Immature natural killer cell (primary cell): ENCODE data around the gene WDR64. TPM values are rescaled to one million over a fixed set of nuclear protein-coding genes. Genes with fewer than 3 reads are reported as not detected.
A peak's percentile ranks its signal among the peaks of the same experiment; 100 is the strongest.

ENCODE experiments used
- DNase-seq, 3 donors: peaks; one replicate each; pipeline ENCODE4 v3.0.0; 2022; ENCODE audit warnings: mixed read lengths in 1 of 3
- H3K27ac Mint-ChIP-seq, 6 donors: one replicate each; pipeline ENCODE4 v1.8.0; 2020; ENCODE audit warnings: mixed read lengths in 6 of 6, mild to moderate bottlenecking in 5 of 6, inconsistent platforms in 4 of 6, moderate library complexity in 3 of 6
- H3K27me3 Mint-ChIP-seq, 3 donors: one replicate each; pipeline ENCODE4 v1.8.0; 2020 to 2021; ENCODE audit warnings: low read depth in 3 of 3, mild to moderate bottlenecking in 3 of 3, mixed read lengths in 3 of 3, moderate library complexity in 3 of 3, inconsistent platforms in 1 of 3
- H3K36me3 Mint-ChIP-seq, 3 donors: one replicate each; pipeline ENCODE4 v1.8.0; 2020; ENCODE audit warnings: mixed read lengths in 3 of 3, inconsistent platforms in 2 of 3, mild to moderate bottlenecking in 2 of 3
- H3K4me1 Mint-ChIP-seq, 2 donors: one replicate each; pipeline ENCODE4 v1.8.0; 2020; ENCODE audit warnings: inconsistent platforms in 2 of 2, mild to moderate bottlenecking in 2 of 2, mixed read lengths in 2 of 2, moderate library complexity in 1 of 2
- H3K4me3 Mint-ChIP-seq, 5 donors: one replicate each; pipeline ENCODE4 v1.8.0; 2020; ENCODE audit warnings: mild to moderate bottlenecking in 5 of 5, mixed read lengths in 5 of 5, inconsistent platforms in 3 of 5, moderate library complexity in 3 of 5
- H3K9me3 Mint-ChIP-seq, 6 donors: one replicate each; pipeline ENCODE4 v1.8.0; 2020; ENCODE audit warnings: mild to moderate bottlenecking in 6 of 6, mixed read lengths in 6 of 6, inconsistent platforms in 4 of 6, moderate library complexity in 3 of 6
- polyA plus RNA-seq, 3 donors: library from polyadenylated mRNA; unstranded; fragments of 300-500 nt; fragmentation: Illumina TruSeq; gene quantifications; one replicate each; pipeline ENCODE4 v1.2.3, GENCODE V29; 2021

The WDR64 gene
- polyA plus RNA-seq, 3 donors from 2014 or later = not detected

GRCh38 chr1:241637604-241638003 is 14.5 kb upstream of the WDR64 start:
- Mint-ChIP-seq H3K4me3 (peak overlapping the region in 4 of 5 donors; percentile 3 to 66 (median 34)), H3K27me3 (peaks cover 0 to 7% (median 4%) of the 10 kb centered on the region in 3 donors), H3K9me3 (no peaks in the 10 kb centered on the region), H3K36me3 (peaks cover 0 to 14% (median 7%) of the 10 kb centered on the region in 3 donors), H3K4me1 (peaks cover 16 to 48% of the 10 kb centered on the region in 2 donors), H3K27ac (no peak overlapping the region)
- no peak for DNase-seq

GRCh38 chr1:241638099-241638682 is 13.9 kb upstream of the WDR64 start:
- peaks cover 0 to 14% (median 7%) of the 10 kb centered on the region in 3 donors for H3K36me3 Mint-ChIP-seq
- H3K4me3 Mint-ChIP-seq = peak overlapping the region in 4 of 5 donors; percentile 10 to 58 (median 23)
- DNase-seq = no peak
- peaks cover 16 to 48% of the 10 kb centered on the region in 2 donors for H3K4me1 Mint-ChIP-seq
- H3K27ac Mint-ChIP-seq = no peak overlapping the region
- H3K27me3 Mint-ChIP-seq = peaks cover 0 to 7% (median 4%) of the 10 kb centered on the region in 3 donors
- no peaks in the 10 kb centered on the region for H3K9me3 Mint-ChIP-seq

GRCh38 chr1:241638909-241639622 is 13.0 kb upstream of the WDR64 start:
- peak overlapping the region; percentile 6 to 84 (median 68) for H3K27ac Mint-ChIP-seq
- peaks cover 0 to 7% (median 4%) of the 10 kb centered on the region in 3 donors for H3K27me3 Mint-ChIP-seq
- peaks cover 0 to 10% (median 7%) of the 10 kb centered on the region in 3 donors for H3K36me3 Mint-ChIP-seq
- DNase-seq = no peak
- H3K4me3 Mint-ChIP-seq = peak overlapping the region; percentile 87 to 89 (median 87)
- no peaks in the 10 kb centered on the region for H3K9me3 Mint-ChIP-seq
- H3K4me1 Mint-ChIP-seq = peaks cover 16 to 48% of the 10 kb centered on the region in 2 donors

GRCh38 chr1:241639623-241640148 is 12.4 kb upstream of the WDR64 start:
- Mint-ChIP-seq H3K27me3 (peaks cover 0 to 7% (median 4%) of the 10 kb centered on the region in 3 donors), H3K4me1 (peaks cover 16 to 48% of the 10 kb centered on the region in 2 donors)

GRCh38 chr1:241640149-241640866 is 11.8 kb upstream of the WDR64 start, which contains the start of the genes CHML and OPN3:
Gene CHML (minus strand): TSS chr1:241640369. CDS start chr1:241635766, 4,603 bp downstream.
Gene OPN3 (minus strand): TSS chr1:241640369. CDS start chr1:241640254, 115 bp downstream.
- H3K27me3 Mint-ChIP-seq = peaks cover 0 to 7% (median 4%) of the 10 kb centered on the region in 3 donors
- peaks cover 0 to 3% (median 0%) of the 10 kb centered on the region in 6 donors for H3K9me3 Mint-ChIP-seq
- peaks cover 16 to 47% of the 10 kb centered on the region in 2 donors for H3K4me1 Mint-ChIP-seq
- H3K27ac Mint-ChIP-seq = peak within 1 kb of the TSS; percentile 73 to 90 (median 87)
- peak; percentile 89 to 91 (median 90) for DNase-seq
- peaks cover 0 to 3% (median 2%) of the 10 kb centered on the region in 3 donors for H3K36me3 Mint-ChIP-seq
- peak within 1 kb of the TSS; percentile 87 to 89 (median 87) for H3K4me3 Mint-ChIP-seq

More at GRCh38 chr1:241639623-241640148, 12.4 kb upstream of the WDR64 start:
- peak overlapping the region; percentile 34 to 84 (median 68) for H3K27ac Mint-ChIP-seq
- DNase-seq = no peak
- peaks cover 0 to 8% (median 7%) of the 10 kb centered on the region in 3 donors for H3K36me3 Mint-ChIP-seq
- peaks cover 0 to 1% (median 0%) of the 10 kb centered on the region in 6 donors for H3K9me3 Mint-ChIP-seq
- peak overlapping the region; percentile 87 to 89 (median 87) for H3K4me3 Mint-ChIP-seq

GRCh38 chr1:241640867-241641622 is 11.0 kb upstream of the WDR64 start:
- peak overlapping the region; percentile 77 to 87 (median 83) for H3K4me3 Mint-ChIP-seq
- H3K27ac Mint-ChIP-seq = peak overlapping the region; percentile 73 to 90 (median 87)
- H3K27me3 Mint-ChIP-seq = peaks cover 0 to 7% (median 4%) of the 10 kb centered on the region in 3 donors
- no peak for DNase-seq
- H3K9me3 Mint-ChIP-seq = peaks cover 0 to 3% (median 0%) of the 10 kb centered on the region in 6 donors
- peaks cover 14 to 41% of the 10 kb centered on the region in 2 donors for H3K4me1 Mint-ChIP-seq
- H3K36me3 Mint-ChIP-seq = no peaks in the 10 kb centered on the region

- Mint-ChIP-seq H3K27me3 (peaks cover 0 to 7% (median 4%) of the 10 kb centered on the region in 3 donors), H3K4me3 (peak overlapping the region in 2 of 5 donors; percentile 36 to 77), H3K27ac (peak overlapping the region in 5 of 6 donors; percentile 21 to 87 (median 48)), H3K4me1 (peaks cover 14 to 33% of the 10 kb centered on the region in 2 donors), H3K9me3 (peaks cover 0 to 3% (median 0%) of the 10 kb centered on the region in 6 donors), H3K36me3 (no peaks in the 10 kb centered on the region)
- DNase-seq = no peak
These were observed 10.1 kb upstream of the WDR64 start for GRCh38 chr1:241641773-241642592.

- Mint-ChIP-seq H3K27me3 (peaks cover 0 to 7% (median 4%) of the 10 kb centered on the region in 3 donors), H3K4me3 (no peak overlapping the region), H3K9me3 (peaks cover 0 to 3% (median 0%) of the 10 kb centered on the region in 6 donors), H3K4me1 (peaks cover 12 to 27% of the 10 kb centered on the region in 2 donors), H3K36me3 (no peaks in the 10 kb centered on the region), H3K27ac (peak overlapping the region in 1 of 6 donors; percentile 0)
- no peak for DNase-seq
These were observed 9.5 kb upstream of the WDR64 start for GRCh38 chr1:241642593-241642944.

GRCh38 chr1:241644259-241644658 is 7.8 kb upstream of the WDR64 start:
- peaks cover 0 to 3% (median 0%) of the 10 kb centered on the region in 6 donors for H3K9me3 Mint-ChIP-seq
- H3K36me3 Mint-ChIP-seq = no peaks in the 10 kb centered on the region
- peaks cover 5 to 13% of the 10 kb centered on the region in 2 donors for H3K4me1 Mint-ChIP-seq
- H3K27me3 Mint-ChIP-seq = peaks cover 3 to 6% (median 4%) of the 10 kb centered on the region in 3 donors
- no peak for DNase-seq
- no peak overlapping the region for H3K4me3 Mint-ChIP-seq
- H3K27ac Mint-ChIP-seq = no peak overlapping the region

GRCh38 chr1:241645199-241645598 is 6.9 kb upstream of the WDR64 start:
- no peak for DNase-seq
- Mint-ChIP-seq H3K27me3 (peaks cover 3 to 6% (median 4%) of the 10 kb centered on the region in 3 donors), H3K4me3 (no peak overlapping the region), H3K9me3 (peaks cover 0 to 3% (median 0%) of the 10 kb centered on the region in 6 donors), H3K4me1 (peaks cover 4 to 9% of the 10 kb centered on the region in 2 donors), H3K36me3 (no peaks in the 10 kb centered on the region), H3K27ac (no peak overlapping the region)

GRCh38 chr1:241646201-241646600 is 5.9 kb upstream of the WDR64 start:
- Mint-ChIP-seq H3K27ac (no peak overlapping the region), H3K36me3 (no peaks in the 10 kb centered on the region), H3K9me3 (peaks cover 0 to 3% (median 0%) of the 10 kb centered on the region in 6 donors), H3K4me3 (no peak overlapping the region), H3K4me1 (peaks cover 0 to under 1% of the 10 kb centered on the region in 2 donors), H3K27me3 (peaks cover 0 to 6% (median 2%) of the 10 kb centered on the region in 3 donors)
- no peak for DNase-seq

- Mint-ChIP-seq H3K27me3 (peaks cover 0 to 6% (median 4%) of the 10 kb centered on the region in 3 donors), H3K27ac (no peak overlapping the region), H3K4me1 (no peaks in the 10 kb centered on the region), H3K36me3 (no peaks in the 10 kb centered on the region), H3K9me3 (peaks cover 0 to 3% (median 0%) of the 10 kb centered on the region in 6 donors), H3K4me3 (no peak overlapping the region)
- no peak for DNase-seq
These were observed 4.4 kb upstream of the WDR64 start for GRCh38 chr1:241647658-241648057.
